Gastrocnemius medialis (tissue), 4 donors: Measurements from ENCODE around the gene JOSD2. TPM values are rescaled to one million over a fixed set of nuclear protein-coding genes. Genes with fewer than 3 reads are reported as not detected.

Experiments
- ATAC-seq, 2 donors: fragments of 150-250 bp; one replicate each; pipeline ENCODE4 v1.9.1; 2016
- DNase-seq, 2 donors: peaks; one replicate each; pipeline ENCODE4 v3.0.0-alpha.2; 2019
- H3K27ac ChIP-seq, 4 donors: fragments of 200-600 bp; sonication (generic); 1 replicate in 1 of 4; 2 replicates in 3 of 4; pipeline ENCODE4 v1.5.1; 2016 to 2018; ENCODE audit warnings: mild to moderate bottlenecking in 2 of 4, moderate library complexity in 1 of 4
- H3K27me3 ChIP-seq, 3 donors: fragments of 200-600 bp; sonication (generic) in 2 of 3; 1 replicate in 1 of 3; 2 replicates in 2 of 3; pipeline versions ENCODE4 v1.5.1 to v1.6.0; 2016 to 2019; ENCODE audit warnings: mild to moderate bottlenecking in 1 of 3, moderate library complexity in 1 of 3
- H3K36me3 ChIP-seq, 2 donors: fragments of 200-600 bp; sonication (generic) in 1 of 2; one replicate each; pipeline ENCODE4 v1.5.1; 2017 to 2018
- H3K4me1 ChIP-seq, 2 donors: fragments of 200-600 bp; sonication (generic) in 1 of 2; one replicate each; pipeline ENCODE4 v1.5.1; 2016 to 2017; ENCODE audit warnings: mild to moderate bottlenecking in 2 of 2
- H3K4me3 ChIP-seq, 4 donors: fragments of 200-600 bp; sonication (generic) in 3 of 4; 1 replicate in 1 of 4; 2 replicates in 3 of 4; pipeline ENCODE4 v1.5.1; 2016 to 2019; ENCODE audit warnings: mild to moderate bottlenecking in 2 of 4
- H3K9me3 ChIP-seq, 3 donors: fragments of 200-600 bp; sonication (generic) in 2 of 3; 1 replicate in 1 of 3; 2 replicates in 2 of 3; pipeline ENCODE4 v1.5.1; 2016 to 2019
- CTCF ChIP-seq, 5 experiments: fragments of 450-650 bp in 3 of 5; fragments of 200-600 bp in 2 of 5; sonication (generic) in 2 of 5; IDR thresholded peaks in 4 of 5; conservative IDR thresholded peaks in 1 of 5; 1 replicate in 4 of 5; 2 replicates in 1 of 5; pipeline ENCODE4 v1.5.1; 2016 to 2019; ENCODE audit warnings: antibody characterized with exemption in 5 of 5, mild to moderate bottlenecking in 3 of 5, moderate library complexity in 3 of 5
- POLR2A ChIP-seq, 2 donors: fragments of 450-650 bp; IDR thresholded peaks; one replicate each; pipeline ENCODE4 v1.6.1; 2017; ENCODE audit warnings: antibody characterized with exemption in 2 of 2, mild to moderate bottlenecking in 2 of 2, moderate library complexity in 2 of 2
- in situ Hi-C, 4 donors: fragments of 200-750 bp; cut with MboI; loops; one replicate each; pipeline versions ENCODE4 v1.15.0 to v1.8.0; 2017; ENCODE audit warnings: low sequenced_read_pairs in 4 of 4
- intact Hi-C: fragments of 100-400 bp; cut with DNase I; formaldehyde crosslinking; loops from one replicate; pipeline ENCODE4 v1.15.1; 2023; ENCODE audit warnings: low total_unique reads
- total RNA-seq, 4 donors: library from RNA; depleted of rRNA; stranded (reverse); fragments of >200 nt; gene quantifications; one replicate each; pipeline versions ENCODE4 v1.1.0 to v1.2.3, GENCODE V29; 2016

JOSD2 gene
- total RNA-seq, 4 donors from 2014 or later: 22.1 to 36.9 (median 27.8) TPM

- Histone ChIP-seq H3K36me3 (no peaks in the 10 kb centered on the region), H3K4me3 (peak overlapping the region; percentile 59 to 71 (median 63)), H3K27ac (peak overlapping the region; percentile 97 to 100 (median 97)), H3K9me3 (no peaks in the 10 kb centered on the region), H3K27me3 (no peaks in the 10 kb centered on the region), H3K4me1 (peaks cover 14 to 16% of the 10 kb centered on the region in 2 donors)
- intact Hi-C loops: no loop called here
- in situ Hi-C loops: no loop called here
- ATAC-seq (peak; percentile 67 to 76), DNase-seq (peak; percentile 84 to 94)
- TF ChIP-seq CTCF (IDR thresholded peaks at IDR 0.05 in 4 of 5, conservative IDR thresholded peaks at IDR 0.05 in 1 of 5) (peak in 3 of 5 experiments; percentile 21 to 71 (median 69)), POLR2A (IDR thresholded peaks at IDR 0.05) (peak; percentile 93)
Measured at GRCh38 chr19:50500060-50500752, 10.8 kb downstream of the JOSD2 start.

- Histone ChIP-seq H3K27ac (peak overlapping the region; percentile 97 to 100 (median 97)), H3K4me3 (peak overlapping the region; percentile 59 to 71 (median 63))
- intact Hi-C loops: no loop called here
Measured at GRCh38 chr19:50498219-50499056, 12.6 kb downstream of the JOSD2 start.

GRCh38 chr19:50497022-50497405 is 14.0 kb downstream of the JOSD2 start:
- no peaks in the 10 kb centered on the region for H3K27me3 ChIP-seq
- ATAC-seq: no peak
- in situ Hi-C loops (no loop called here), intact Hi-C loops (no loop called here)
- H3K4me1 ChIP-seq: peaks cover 13 to 14% of the 10 kb centered on the region in 2 donors
- no peak for DNase-seq
- peak overlapping the region; percentile 32 to 71 (median 63) for H3K4me3 ChIP-seq
- TF ChIP-seq CTCF (IDR thresholded peaks at IDR 0.05 in 4 of 5, conservative IDR thresholded peaks at IDR 0.05 in 1 of 5) (no peak), POLR2A (IDR thresholded peaks at IDR 0.05) (no peak)
- H3K27ac ChIP-seq: peak overlapping the region; percentile 97 to 100 (median 97)
- H3K9me3 ChIP-seq: no peaks in the 10 kb centered on the region
- H3K36me3 ChIP-seq: no peaks in the 10 kb centered on the region

More at GRCh38 chr19:50498219-50499056, 12.6 kb downstream of the JOSD2 start:
- H3K4me1 ChIP-seq: peaks cover 14 to 16% of the 10 kb centered on the region in 2 donors
- DNase-seq (no peak), ATAC-seq (no peak)
- TF ChIP-seq POLR2A (IDR thresholded peaks at IDR 0.05) (no peak), CTCF (IDR thresholded peaks at IDR 0.05 in 4 of 5, conservative IDR thresholded peaks at IDR 0.05 in 1 of 5) (peak in 3 of 5 experiments; percentile 56 to 60 (median 57))
- no peaks in the 10 kb centered on the region for H3K27me3 ChIP-seq
- no peaks in the 10 kb centered on the region for H3K9me3 ChIP-seq
- in situ Hi-C loops: no loop called here
- no peaks in the 10 kb centered on the region for H3K36me3 ChIP-seq

GRCh38 chr19:50496189-50497021 is 14.6 kb downstream of the JOSD2 start:
- no peaks in the 10 kb centered on the region for H3K9me3 ChIP-seq
- intact Hi-C loops (no loop called here), in situ Hi-C loops (no loop called here)
- TF ChIP-seq CTCF (IDR thresholded peaks at IDR 0.05 in 4 of 5, conservative IDR thresholded peaks at IDR 0.05 in 1 of 5) (no peak), POLR2A (IDR thresholded peaks at IDR 0.05) (peak; percentile 34 to 42)
- ATAC-seq: peak; percentile 32 to 46
- H3K27ac ChIP-seq: peak overlapping the region; percentile 97 to 100 (median 97)
- peaks cover 8 to 11% of the 10 kb centered on the region in 2 donors for H3K4me1 ChIP-seq
- no peaks in the 10 kb centered on the region for H3K36me3 ChIP-seq
- peak; percentile 44 to 84 for DNase-seq
- peak overlapping the region in 3 of 4 donors; percentile 63 to 71 (median 63) for H3K4me3 ChIP-seq
- H3K27me3 ChIP-seq: no peaks in the 10 kb centered on the region
